Ovary (tissue), 3 donors: ENCODE data around the gene TAB2.

Experiments
- CTCF ChIP-seq, 3 donors: fragments of 450-650 bp in 2 of 3; fragments of 200-600 bp in 1 of 3; IDR thresholded peaks; one replicate each; pipeline versions ENCODE4 v1.5.1 to v1.8.0; 2016 to 2022; ENCODE audit warnings: antibody characterized with exemption in 3 of 3, mild to moderate bottlenecking in 1 of 3
- POLR2A ChIP-seq: fragments of 450-650 bp; IDR thresholded peaks from one replicate; pipeline ENCODE4 v1.6.1; 2017; ENCODE audit warnings: antibody characterized with exemption, mild to moderate bottlenecking, moderate library complexity
- donor health status: DM: no; HTN: no; CAD: no.

DNA sequence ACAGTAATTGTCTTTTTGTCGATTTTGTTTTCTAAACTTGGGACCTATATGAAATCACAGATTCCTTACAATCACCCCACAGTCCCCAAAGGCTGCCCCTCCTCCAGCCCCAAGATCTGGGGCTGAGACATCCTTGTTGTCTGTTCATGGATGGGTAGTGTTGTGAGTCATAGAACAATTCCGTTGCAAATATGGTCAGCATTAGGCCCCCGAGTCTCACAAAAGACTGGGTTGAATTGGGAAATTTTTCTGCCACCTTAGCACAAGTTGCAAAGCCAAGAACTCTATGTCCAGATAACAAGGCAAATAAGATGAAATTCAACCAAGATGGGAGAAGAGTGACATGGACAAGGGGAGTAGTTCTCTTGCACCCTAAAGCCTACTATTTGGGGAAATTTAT is 10.5 kb upstream of the TAB2 start:
- no peak for TF ChIP-seq POLR2A
- no peak for TF ChIP-seq CTCF (IDR thresholded peaks at IDR 0.05)
